Hematopoietic multipotent progenitor cell treated with erythropoietin and hydrocortisone succinate and interleukin-3 and kit ligand, for 6 days (in vitro differentiated cells): ENCODE results near the gene TMEM92.

Experiments used
- DNase-seq: peaks from one replicate; pipeline ENCODE4 v3.0.0-alpha.2; 2015

Gene TMEM92

GRCh38 chr17:50274142-50274896, at the start of gene TMEM92:
TSS of gene TMEM92 (plus strand) at chr17:50274466. CDS start at chr17:50274502, 36 bp downstream.
- peak; percentile 19 for DNase-seq

GRCh38 chr17:50225701-50226240, 48.5 kb upstream of the TMEM92 start:
- DNase-seq = no peak

GRCh38 chr17:50234581-50234980, 39.7 kb upstream of the TMEM92 start:
- DNase-seq = no peak

- no peak for DNase-seq
These were observed 36.4 kb upstream of the TMEM92 start for GRCh38 chr17:50237901-50238300.

- DNase-seq = peak; percentile 36
These were observed 35.5 kb upstream of the TMEM92 start for GRCh38 chr17:50238601-50239280.

- peak; percentile 12 for DNase-seq
These were observed 34.3 kb upstream of the TMEM92 start for GRCh38 chr17:50239937-50240336.

- DNase-seq = no peak
These were observed 33.4 kb upstream of the TMEM92 start for GRCh38 chr17:50240851-50241250.

- DNase-seq = no peak
These were observed 32.8 kb upstream of the TMEM92 start for GRCh38 chr17:50241431-50241830.

- DNase-seq = no peak
These were observed 29.5 kb upstream of the TMEM92 start for GRCh38 chr17:50244771-50245170.

GRCh38 chr17:50248255-50248654, 26.0 kb upstream of the TMEM92 start:
- no peak for DNase-seq

- no peak for DNase-seq
These were observed 21.5 kb upstream of the TMEM92 start for GRCh38 chr17:50252781-50253180.

- DNase-seq = no peak
These were observed 18.3 kb upstream of the TMEM92 start for GRCh38 chr17:50255766-50256635.

GRCh38 chr17:50256826-50257618, 17.2 kb upstream of the TMEM92 start:
- no peak for DNase-seq

GRCh38 chr17:50257676-50258224, 16.5 kb upstream of the TMEM92 start:
- no peak for DNase-seq

- DNase-seq = no peak
These were observed 15.4 kb upstream of the TMEM92 start for GRCh38 chr17:50258647-50259476.

- DNase-seq = no peak
These were observed 14.6 kb upstream of the TMEM92 start for GRCh38 chr17:50259477-50260324.

GRCh38 chr17:50260501-50260911, 13.8 kb upstream of the TMEM92 start:
- no peak for DNase-seq

GRCh38 chr17:50261051-50261915, 13.0 kb upstream of the TMEM92 start:
- no peak for DNase-seq
